ENCODE results near the gene TAF4B.
A peak's percentile ranks its signal among the peaks of the same experiment; 100 is the strongest.
"Not testable (repeated sequence)": the region's sequence is repeated elsewhere in the genome, so short reads cannot be mapped to it uniquely, and the experiment has no call there.

TAF4B gene, protein sequence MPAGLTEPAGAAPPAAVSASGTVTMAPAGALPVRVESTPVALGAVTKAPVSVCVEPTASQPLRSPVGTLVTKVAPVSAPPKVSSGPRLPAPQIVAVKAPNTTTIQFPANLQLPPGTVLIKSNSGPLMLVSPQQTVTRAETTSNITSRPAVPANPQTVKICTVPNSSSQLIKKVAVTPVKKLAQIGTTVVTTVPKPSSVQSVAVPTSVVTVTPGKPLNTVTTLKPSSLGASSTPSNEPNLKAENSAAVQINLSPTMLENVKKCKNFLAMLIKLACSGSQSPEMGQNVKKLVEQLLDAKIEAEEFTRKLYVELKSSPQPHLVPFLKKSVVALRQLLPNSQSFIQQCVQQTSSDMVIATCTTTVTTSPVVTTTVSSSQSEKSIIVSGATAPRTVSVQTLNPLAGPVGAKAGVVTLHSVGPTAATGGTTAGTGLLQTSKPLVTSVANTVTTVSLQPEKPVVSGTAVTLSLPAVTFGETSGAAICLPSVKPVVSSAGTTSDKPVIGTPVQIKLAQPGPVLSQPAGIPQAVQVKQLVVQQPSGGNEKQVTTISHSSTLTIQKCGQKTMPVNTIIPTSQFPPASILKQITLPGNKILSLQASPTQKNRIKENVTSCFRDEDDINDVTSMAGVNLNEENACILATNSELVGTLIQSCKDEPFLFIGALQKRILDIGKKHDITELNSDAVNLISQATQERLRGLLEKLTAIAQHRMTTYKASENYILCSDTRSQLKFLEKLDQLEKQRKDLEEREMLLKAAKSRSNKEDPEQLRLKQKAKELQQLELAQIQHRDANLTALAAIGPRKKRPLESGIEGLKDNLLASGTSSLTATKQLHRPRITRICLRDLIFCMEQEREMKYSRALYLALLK

DNA sequence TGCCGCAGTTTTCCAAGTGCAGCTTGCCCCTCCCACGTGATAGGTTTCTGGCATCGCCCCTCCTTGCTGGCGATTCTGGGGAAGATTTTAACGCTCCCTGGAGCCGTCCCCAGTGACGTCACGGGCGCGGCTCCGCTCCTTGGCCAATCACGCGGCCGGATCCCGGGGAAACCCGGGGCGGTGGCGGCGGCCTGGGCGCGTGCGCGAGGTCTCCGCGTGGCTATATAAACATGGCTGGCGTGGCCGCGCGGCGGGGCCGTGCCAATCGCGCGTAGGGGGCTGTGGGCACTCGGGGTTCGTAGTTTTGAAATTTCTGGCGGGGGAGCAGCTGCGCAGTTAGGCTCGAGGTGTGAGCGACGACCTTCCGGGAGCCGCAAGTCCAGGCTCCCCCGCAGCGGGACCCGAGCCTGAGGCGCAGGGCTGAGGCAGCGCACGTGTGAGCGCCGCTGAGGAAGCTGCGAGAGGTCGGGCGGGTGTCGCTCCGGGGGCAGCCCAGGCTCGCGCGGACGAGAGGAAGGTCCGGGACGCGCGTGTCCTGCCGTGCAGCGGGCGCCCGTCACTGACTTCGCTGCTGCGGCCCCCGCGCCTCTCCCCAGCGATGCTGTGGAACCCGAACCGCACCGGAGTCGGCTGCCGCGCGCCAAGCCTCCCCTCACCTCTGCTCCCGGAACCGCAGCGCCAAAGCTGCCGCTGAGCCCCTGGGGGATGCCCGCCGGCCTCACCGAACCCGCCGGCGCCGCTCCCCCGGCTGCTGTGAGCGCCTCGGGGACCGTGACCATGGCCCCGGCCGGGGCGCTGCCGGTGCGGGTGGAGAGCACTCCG lies at the start of gene TAF4B:
Gene TAF4B (plus strand): TSS at position 217 of the 822 bp plus-strand sequence. CDS start 489 bp downstream, at position 706.
- peak; percentile 29 for FAIRE-seq

GRCh38 chr18:26181343-26181826 lies 44.9 kb upstream of the TAF4B start:
- no peak for FAIRE-seq

- FAIRE-seq = no peak
Observed at GRCh38 chr18:26183395-26184112, 42.7 kb upstream of the TAF4B start.

- FAIRE-seq = no peak
Observed at GRCh38 chr18:26185267-26185666, 41.0 kb upstream of the TAF4B start.

DNA sequence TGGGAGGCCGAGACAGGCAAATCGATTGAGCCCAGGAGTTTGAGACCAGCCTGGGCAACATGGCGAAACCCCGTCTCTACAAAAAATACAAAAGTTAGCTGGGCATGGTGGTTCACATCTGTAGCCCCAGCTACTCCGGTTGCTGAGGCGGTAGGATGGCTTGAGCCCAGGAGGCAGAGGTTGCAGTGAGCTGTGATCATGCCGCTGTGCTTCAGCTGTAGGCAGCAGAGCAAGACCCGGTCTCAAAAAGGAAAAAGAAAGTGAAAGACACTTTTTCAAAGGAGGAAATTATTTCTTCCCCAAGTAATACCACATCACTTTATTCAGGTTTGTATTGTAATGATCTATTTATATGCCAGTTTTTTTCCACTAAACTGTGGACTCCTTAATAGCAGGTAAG lies 35.7 kb upstream of the TAF4B start:
- FAIRE-seq = no peak

DNA sequence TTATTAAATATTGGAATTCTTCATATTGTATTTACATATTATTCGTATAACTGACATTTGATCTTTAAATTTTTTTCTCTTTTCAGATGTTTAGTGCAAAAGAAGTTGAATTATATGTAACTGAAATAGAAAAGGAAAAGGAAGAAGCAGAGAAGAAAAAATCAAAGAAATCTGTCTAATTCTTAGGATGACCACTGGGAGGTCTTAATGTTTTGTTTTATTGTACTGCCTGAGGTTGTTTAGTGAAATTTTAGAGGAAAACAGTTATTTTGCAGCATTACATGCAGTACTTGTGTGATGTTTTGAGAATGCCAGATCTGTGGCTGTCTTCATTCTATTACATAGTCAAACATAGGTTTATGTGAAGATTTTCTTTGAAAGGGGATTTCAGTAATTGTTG lies 34.0 kb upstream of the TAF4B start:
- no peak for FAIRE-seq

GRCh38 chr18:26196605-26197004 lies 29.6 kb upstream of the TAF4B start:
- FAIRE-seq = no peak

- not testable (repeated sequence) for FAIRE-seq
Observed at GRCh38 chr18:26202001-26202400, 24.2 kb upstream of the TAF4B start.

DNA sequence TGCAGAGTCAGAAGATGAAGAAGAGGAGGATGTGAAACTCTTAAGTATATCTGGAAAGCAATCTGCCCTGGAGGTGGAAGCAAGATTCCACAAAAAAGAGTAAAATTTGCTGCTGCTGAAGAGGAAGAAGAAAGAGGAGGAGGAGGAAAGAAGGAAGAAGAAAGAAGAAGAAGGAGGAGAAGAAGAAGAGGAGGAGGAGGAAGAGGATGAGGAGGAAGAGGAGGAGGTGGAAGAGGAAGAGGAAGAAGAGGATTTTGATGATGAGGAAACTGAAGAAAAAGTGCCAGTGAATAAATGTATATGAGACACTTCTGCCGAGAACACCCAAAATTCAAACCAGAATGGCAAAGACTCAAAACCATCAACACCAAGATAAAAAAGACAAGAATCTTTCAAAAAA lies 20.9 kb upstream of the TAF4B start:
- FAIRE-seq = no peak

DNA sequence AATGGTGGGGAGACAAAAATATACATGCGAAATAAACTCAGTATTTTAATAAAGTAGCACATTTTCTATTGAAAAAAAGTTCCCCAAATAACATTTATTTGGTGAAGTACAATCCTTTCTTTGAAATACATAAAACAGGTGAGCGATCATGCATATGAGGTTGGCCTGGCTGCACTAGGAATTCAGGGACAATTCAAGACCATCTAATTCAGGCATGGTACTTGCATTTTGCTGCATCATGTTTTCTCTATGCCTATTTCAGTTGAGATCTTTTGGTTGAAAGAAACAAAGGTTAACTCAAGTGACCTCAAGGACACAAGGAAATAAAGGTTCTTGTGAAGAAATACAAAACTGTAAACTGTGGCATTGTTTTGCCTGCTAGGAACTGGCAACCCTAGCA lies 19.8 kb upstream of the TAF4B start:
- no peak for FAIRE-seq

DNA sequence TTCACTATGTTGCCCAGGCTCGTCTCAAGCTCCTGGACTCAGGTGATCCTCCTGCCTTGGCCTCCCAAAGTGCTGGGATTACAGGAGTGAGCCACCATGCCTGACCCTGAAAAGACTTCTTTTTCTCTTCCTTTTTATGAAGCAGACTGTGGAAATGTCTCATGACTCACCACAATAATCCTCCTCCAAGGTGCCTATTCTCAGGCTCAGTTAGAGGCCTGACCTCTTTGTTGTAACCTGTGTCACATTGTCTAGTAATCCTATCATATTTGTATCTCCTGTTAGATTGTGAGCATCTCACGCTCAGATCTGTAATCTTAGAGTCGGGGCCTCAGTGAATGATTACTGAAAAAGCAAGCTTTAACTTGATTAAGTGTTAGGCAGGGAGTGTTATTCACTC lies 18.3 kb upstream of the TAF4B start:
- FAIRE-seq = no peak

- FAIRE-seq = no peak
Observed at GRCh38 chr18:26208977-26209376, 17.3 kb upstream of the TAF4B start.

DNA sequence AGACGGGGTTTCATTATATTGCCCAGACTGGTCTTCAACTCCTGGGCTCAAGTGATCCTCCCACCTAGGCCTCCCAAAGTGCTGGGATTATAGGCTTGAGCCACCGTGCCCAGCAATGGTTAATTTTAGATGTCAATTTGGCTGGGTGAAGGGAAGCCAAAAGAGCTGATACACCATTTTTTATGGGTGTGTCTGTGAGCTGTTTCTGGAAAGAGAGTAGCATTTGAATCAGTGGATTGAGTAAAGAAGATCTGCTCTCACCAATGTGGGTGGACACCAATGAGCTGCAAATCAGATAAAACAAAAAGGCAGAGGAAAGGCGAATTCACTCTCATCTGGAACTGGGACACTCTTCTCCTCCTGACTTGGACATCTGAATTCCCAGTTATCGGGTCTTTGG lies 16.1 kb upstream of the TAF4B start:
- FAIRE-seq = no peak

DNA sequence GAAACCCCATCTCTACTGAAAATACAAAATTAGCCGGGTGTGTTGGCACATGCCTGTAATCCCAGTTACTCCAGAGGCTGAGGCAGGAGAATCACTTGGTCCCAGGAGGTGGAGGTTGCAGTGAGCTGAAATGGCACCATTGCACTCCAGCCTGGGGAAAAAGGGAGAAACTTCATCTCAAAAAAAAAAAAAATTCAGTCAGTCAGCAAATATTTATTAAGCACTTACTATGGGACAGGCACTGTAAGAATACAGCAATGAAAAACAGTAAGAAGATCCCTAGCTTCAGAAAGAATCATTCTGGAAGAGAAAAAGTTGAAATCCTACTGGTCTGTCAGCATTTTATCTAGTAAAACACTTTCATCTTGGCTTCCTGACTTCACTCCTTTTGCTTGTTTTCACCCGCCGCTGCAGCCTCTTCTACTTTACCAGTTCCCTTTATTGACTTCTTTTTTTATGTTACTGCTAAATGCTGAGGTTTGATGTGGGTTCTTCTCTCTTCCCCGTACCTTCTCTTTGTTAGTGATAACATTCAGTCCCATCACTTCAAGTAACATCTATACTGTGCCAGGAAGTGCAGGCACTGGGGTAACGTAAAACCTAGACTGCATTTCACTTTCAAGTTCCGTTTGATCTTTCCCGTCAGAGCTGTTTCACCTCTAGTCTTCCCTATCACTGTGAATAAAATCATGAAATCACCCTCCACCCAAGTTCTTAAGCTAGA lies 10.8 kb upstream of the TAF4B start:
- FAIRE-seq = no peak

GRCh38 chr18:26225022-26225693 lies 1.1 kb upstream of the TAF4B start:
- no peak for FAIRE-seq

DNA sequence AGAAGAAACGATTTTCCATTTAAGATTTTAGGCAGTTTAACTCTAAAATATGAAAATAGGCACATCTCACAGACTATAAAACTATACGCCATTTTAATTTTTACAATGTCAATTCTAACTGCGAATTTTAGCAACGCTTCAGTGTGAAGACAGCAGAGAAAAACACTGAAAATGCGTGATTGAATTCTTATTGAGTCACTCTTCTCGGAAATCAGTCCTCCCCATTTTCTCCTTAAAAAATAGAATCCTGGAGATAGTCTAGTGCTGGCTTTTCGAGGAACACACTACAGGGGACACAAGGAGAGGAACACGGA lies 373 bp upstream of the TAF4B start:
- FAIRE-seq = no peak

DNA sequence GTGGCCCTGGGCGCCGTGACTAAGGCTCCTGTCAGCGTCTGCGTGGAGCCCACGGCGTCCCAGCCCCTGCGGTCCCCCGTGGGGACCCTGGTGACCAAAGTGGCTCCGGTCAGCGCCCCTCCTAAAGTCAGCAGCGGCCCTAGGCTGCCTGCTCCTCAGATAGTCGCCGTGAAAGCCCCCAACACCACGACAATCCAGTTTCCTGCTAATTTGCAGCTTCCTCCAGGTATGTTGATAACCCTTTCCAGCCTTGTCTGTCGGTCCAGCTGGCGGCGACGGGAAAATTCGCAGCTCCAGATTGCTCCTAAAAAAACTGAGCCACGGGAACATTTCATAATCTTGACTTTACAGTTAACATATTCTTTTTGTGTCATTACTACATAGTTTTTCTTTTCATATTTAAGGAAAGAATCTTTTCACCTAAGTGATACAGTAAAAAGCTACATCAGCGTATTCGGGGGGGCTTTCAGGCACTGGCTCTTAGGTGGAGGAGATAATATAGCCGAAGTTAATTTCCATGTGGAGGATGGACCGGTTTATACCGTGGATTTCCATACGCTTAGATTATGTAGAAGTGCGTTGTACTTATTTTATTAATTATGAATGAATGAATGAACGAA lies 916 bp downstream of the TAF4B start:
- no peak for FAIRE-seq

DNA sequence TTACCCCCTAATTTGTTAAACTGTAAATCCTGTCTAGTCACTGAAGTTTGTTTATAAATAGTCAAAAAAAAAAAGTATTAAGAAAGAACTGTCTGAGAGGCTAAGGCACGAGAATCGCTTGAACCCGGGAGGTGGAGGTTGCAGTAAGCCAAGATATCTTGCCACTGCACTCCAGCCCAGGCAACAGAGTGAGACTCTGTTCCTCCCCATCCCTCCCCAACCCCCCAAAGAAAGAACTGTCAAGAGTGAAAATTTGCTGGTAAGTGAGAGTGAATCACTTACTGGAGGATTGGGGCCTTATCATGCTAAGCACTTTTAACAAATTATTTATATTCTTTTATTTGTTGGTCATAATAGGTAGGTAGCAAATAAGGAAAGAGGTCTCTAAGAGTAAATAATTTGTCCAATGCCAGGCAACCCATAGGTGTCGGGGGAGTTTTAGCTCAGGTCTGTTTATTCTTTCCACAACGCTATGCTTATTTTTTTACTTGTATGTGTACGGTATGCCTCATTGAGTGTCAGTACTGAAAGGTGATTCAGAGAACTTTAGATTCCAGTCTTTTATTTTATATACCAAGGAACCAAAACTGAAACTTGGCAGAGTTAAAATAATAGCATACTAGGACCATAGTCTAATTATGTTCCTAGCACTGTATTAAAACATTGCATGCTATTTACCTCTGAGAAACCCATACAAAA lies 2.5 kb downstream of the TAF4B start:
- no peak for FAIRE-seq

GRCh38 chr18:26230497-26230896 lies 4.3 kb downstream of the TAF4B start:
- FAIRE-seq = no peak

GRCh38 chr18:26233208-26233607 lies 7.0 kb downstream of the TAF4B start:
- FAIRE-seq = no peak

Measured in endometrium (tissue), 2 donors.